K562 (cell line): Measurements from ENCODE around the gene BOLL. TPM values are rescaled to one million over a fixed set of nuclear protein-coding genes. Genes with fewer than 3 reads are reported as not detected.
A peak's percentile ranks its signal among the peaks of the same experiment; 100 is the strongest.

Experiments
- ATAC-seq: fragments of 200-7000 bp; cut with Tn5 transposase; 3 replicates; pipeline ENCODE4 v1.9.1; 2020; ENCODE audit warnings: moderate library complexity
- BruUV-seq: library from RNA; stranded (reverse); fragments of 400-500 nt; replicated peaks from 2 replicates; lab custom pipeline; 2021; lab: Mats Ljungman, UMichigan
- CTCF ChIA-PET: fragments of 300-600 bp; formaldehyde crosslinking; extraction: SDS; loops from one replicate; lab custom pipeline; 2021; ENCODE audit warnings: low intra/inter-chr PET ratio; lab: Yijun Ruan, JAX
- POLR2A ChIA-PET: fragments of 300-600, 350-650 bp; sonication (Branson Sonifier 250); formaldehyde crosslinking; extraction: SDS; loops from one replicate; lab custom pipeline; 2021; ENCODE audit warnings: antibody characterized with exemption, inconsistent platforms; lab: Yijun Ruan, JAX
- DNase-seq, 4 experiments: peaks; one replicate each; pipeline versions ENCODE4 v3.0.0 to v3.0.0-alpha.2; 2011 to 2018; ENCODE audit warnings: low spot score in 3 of 4, mixed read lengths in 3 of 4; ENCODE audit errors: extremely low read depth in 1 of 4
- FAIRE-seq: peaks from 2 replicates; lab custom pipeline; 2011; peaks lifted over from hg19 to GRCh38; lab: Jason Lieb, UNC
- H2AFZ ChIP-seq: 2 replicates; pipeline ENCODE4 v1.6.0; 2011; ENCODE audit warnings: low read depth, low read length, control low read depth, inconsistent platforms
- H3K27ac ChIP-seq: fragments of 200-600 bp; 3 replicates; pipeline ENCODE4 v1.8.0; 2011; ENCODE audit warnings: low read depth, mild to moderate bottlenecking, control low read depth, inconsistent platforms, low read length, moderate library complexity, mixed read lengths; ENCODE audit errors: extremely low read depth
- H3K27me3 ChIP-seq, 2 experiments: fragments of 300-600 bp in 1 of 2; 2 replicates in 1 of 2; 3 replicates in 1 of 2; pipeline versions ENCODE4 v1.6.0 to v1.8.0; 2011; ENCODE audit warnings: inconsistent platforms in 2 of 2, low read length in 2 of 2, mild to moderate bottlenecking in 1 of 2, mixed read lengths in 1 of 2, moderate library complexity in 1 of 2; ENCODE audit not compliant: control insufficient read depth in 2 of 2, insufficient read depth in 2 of 2
- H3K36me3 ChIP-seq: fragments of 300-600 bp; 3 replicates; pipeline ENCODE4 v1.8.0; 2011; ENCODE audit warnings: mild to moderate bottlenecking, low read length, inconsistent platforms; ENCODE audit not compliant: control insufficient read depth, insufficient read depth
- H3K4me1 ChIP-seq, 2 experiments: fragments of 200-600 bp in 1 of 2; replicated peaks in 1 of 2; 2 replicates in 1 of 2; 3 replicates in 1 of 2; pipeline versions ENCODE4 v1.5.1 to v1.8.0; 2011; ENCODE audit warnings: inconsistent platforms in 2 of 2, low read length in 2 of 2, mild to moderate bottlenecking in 1 of 2, mixed read lengths in 1 of 2, moderate library complexity in 1 of 2; ENCODE audit not compliant: control insufficient read depth in 2 of 2, insufficient read depth in 2 of 2
- H3K4me2 ChIP-seq: 2 replicates; pipeline ENCODE4 v1.6.1; 2011; ENCODE audit warnings: low read length, control low read depth, inconsistent platforms, mixed read lengths; ENCODE audit not compliant: insufficient read depth
- H3K4me3 ChIP-seq: fragments of 200-600 bp; sonication (generic), shearing (Covaris generic); 2 replicates; pipeline ENCODE4 v1.5.1; 2016; ENCODE audit warnings: control low read depth, inconsistent platforms
- H3K79me2 ChIP-seq: fragments of 200-600 bp; 3 replicates; pipeline ENCODE4 v1.8.0; 2011; ENCODE audit warnings: low read length, inconsistent platforms; ENCODE audit not compliant: control insufficient read depth, insufficient read depth
- H3K9ac ChIP-seq, 2 experiments: 2 replicates each; pipeline versions ENCODE4 v1.6.0 to v1.6.1; 2011; ENCODE audit warnings: low read depth in 2 of 2, low read length in 2 of 2, control low read depth in 1 of 2, inconsistent platforms in 1 of 2, mild to moderate bottlenecking in 1 of 2, mixed read lengths in 1 of 2; ENCODE audit not compliant: insufficient read depth in 1 of 2
- H3K9me1 ChIP-seq: one replicate; pipeline ENCODE4 v1.6.0; 2011; ENCODE audit warnings: inconsistent platforms, mild to moderate bottlenecking, low read length, moderate library complexity; ENCODE audit not compliant: control insufficient read depth, insufficient read depth
- H3K9me3 ChIP-seq: replicated peaks from 2 replicates; pipeline ENCODE4 v1.5.1; 2011; ENCODE audit warnings: low read depth, low read length, inconsistent platforms; ENCODE audit not compliant: control insufficient read depth, insufficient read depth
- H4K20me1 ChIP-seq: replicated peaks from 2 replicates; pipeline ENCODE4 v1.6.1; 2011; ENCODE audit warnings: low read length, inconsistent platforms, mixed read lengths; ENCODE audit not compliant: control insufficient read depth, insufficient read depth
- ETS2 ChIP-seq: IDR thresholded peaks from 2 replicates; pipeline ENCODE4 v1.6.1; 2016; ENCODE audit warnings: borderline replicate concordance, missing genetic modification characterization, mild to moderate bottlenecking, moderate library complexity, missing compliant biosample characterization; ENCODE audit not compliant: poor library complexity, severe bottlenecking
- GATA2 ChIP-seq: sonication (generic); formaldehyde crosslinking; IDR thresholded peaks from 2 replicates; pipeline ENCODE4 v1.4.0; 2020; ENCODE audit warnings: mild to moderate bottlenecking, missing genetic modification reagents
- MTF1 ChIP-seq: fragments of 250-450 bp; sonication (Bioruptor Pico); IDR thresholded peaks from 2 replicates; pipeline ENCODE4 v1.9.0; 2021; ENCODE audit warnings: moderate library complexity, mild to moderate bottlenecking, inconsistent platforms, borderline replicate concordance
- RCOR1 ChIP-seq, 2 experiments: IDR thresholded peaks; 2 replicates each; pipeline ENCODE4 v1.6.1; 2012; ENCODE audit warnings: low read depth in 2 of 2, low read length in 2 of 2, borderline replicate concordance in 1 of 2, improper control_type of control experiment in 1 of 2
- TARDBP ChIP-seq: fragments of 450-650 bp; IDR thresholded peaks from 2 replicates; pipeline ENCODE4 v1.6.1; 2016
- TRIM28 ChIP-seq: fragments of 450-650 bp; IDR thresholded peaks from 2 replicates; pipeline ENCODE4 v1.6.1; 2017
- ZBTB7A ChIP-seq: IDR thresholded peaks from 2 replicates; pipeline ENCODE4 v1.6.1; 2011; ENCODE audit warnings: low read depth, mild to moderate bottlenecking, low read length, moderate library complexity, borderline replicate concordance; ENCODE audit not compliant: control insufficient read depth
- ZNF766 ChIP-seq: fragments of 200-800 bp; sonication (Bioruptor generic); conservative IDR thresholded peaks from 2 replicates; pipeline ENCODE4 v1.6.1; 2016; ENCODE audit warnings: missing genetic modification characterization, missing compliant biosample characterization
- WGBS: fragments of 100-300 bp; shearing (Covaris generic); methylation state at CpG from one replicate; pipeline ENCODE4 v1.1.6; 2016; ENCODE audit warnings: low coverage, mixed read lengths; ENCODE audit not compliant: insufficient coverage; ENCODE audit errors: missing lambda C conversion rate; 5-methylcytosine and 5-hydroxymethylcytosine counted together
- in situ Hi-C: fragments of 300-500 bp; cut with MboI; formaldehyde crosslinking; loops from 4 replicates; pipeline ENCODE4 v1.15.0; 2018; ENCODE audit warnings: inconsistent platforms, mixed read lengths
- intact Hi-C: fragments of 100-400 bp; cut with micrococcal nuclease; formaldehyde crosslinking; loops from 2 replicates; pipeline ENCODE4 v1.14.2; 2022
- polyA plus RNA-seq, 8 experiments: library from polyadenylated mRNA; depleted of rRNA in 4 of 8; stranded (reverse) in 5 of 8; unstranded in 3 of 8; fragments of >200 nt; fragmentation: Nextera tagmentation in 2 of 8; fragmentation: Illumina TruSeq in 1 of 8; extraction: Ambion mirVana in 2 of 8; extraction: Trizol in 1 of 8; gene quantifications; 2 replicates each; pipeline versions ENCODE4 v1.2.1 to v1.2.3, GENCODE V29; 2011 to 2014; ENCODE audit warnings: inconsistent platforms in 1 of 8, missing spikeins in 1 of 8
- total RNA-seq, 7 experiments: library from RNA; depleted of rRNA in 6 of 7; stranded (reverse); fragments of >200 nt in 6 of 7; fragmentation: Illumina TruSeq in 2 of 7; extraction: Trizol in 2 of 7; gene quantifications; 2 replicates each; pipeline versions ENCODE4 v1.2.1 to v1.2.3, GENCODE V29; 2011 to 2021; ENCODE audit warnings: low replicate concordance in 1 of 7
- TF ChIP-seq, protein P1 (sequence below), 3 experiments: IDR thresholded peaks in 2 of 3; conservative IDR thresholded peaks in 1 of 3; 2 replicates each; pipeline ENCODE4 v1.5.1; 2011 to 2012; ENCODE audit warnings: low read length in 3 of 3, mild to moderate bottlenecking in 3 of 3, control low read depth in 2 of 3, improper control_type of control experiment in 1 of 3, inconsistent platforms in 1 of 3, low read depth in 1 of 3, mixed read lengths in 1 of 3, moderate library complexity in 1 of 3; ENCODE audit not compliant: insufficient read depth in 2 of 3
- TF ChIP-seq, protein P2 (sequence below): sonication (generic); formaldehyde crosslinking; IDR thresholded peaks from 2 replicates; pipeline ENCODE4 v1.8.0; 2022; ENCODE audit warnings: mild to moderate bottlenecking, missing genetic modification reagents
- TF ChIP-seq, protein P3 (sequence below): sonication (generic); formaldehyde crosslinking; IDR thresholded peaks from 2 replicates; pipeline ENCODE4 v1.8.0; 2022; ENCODE audit warnings: mild to moderate bottlenecking, missing genetic modification reagents

Gene BOLL
- total and polyA plus RNA-seq, 9 of the 15 experiments (the other 6 are each of a cell fraction or from before 2014, with no cell fraction given): 0.11 to 0.55 (median 0.19) TPM; not detected in 1

DNA sequence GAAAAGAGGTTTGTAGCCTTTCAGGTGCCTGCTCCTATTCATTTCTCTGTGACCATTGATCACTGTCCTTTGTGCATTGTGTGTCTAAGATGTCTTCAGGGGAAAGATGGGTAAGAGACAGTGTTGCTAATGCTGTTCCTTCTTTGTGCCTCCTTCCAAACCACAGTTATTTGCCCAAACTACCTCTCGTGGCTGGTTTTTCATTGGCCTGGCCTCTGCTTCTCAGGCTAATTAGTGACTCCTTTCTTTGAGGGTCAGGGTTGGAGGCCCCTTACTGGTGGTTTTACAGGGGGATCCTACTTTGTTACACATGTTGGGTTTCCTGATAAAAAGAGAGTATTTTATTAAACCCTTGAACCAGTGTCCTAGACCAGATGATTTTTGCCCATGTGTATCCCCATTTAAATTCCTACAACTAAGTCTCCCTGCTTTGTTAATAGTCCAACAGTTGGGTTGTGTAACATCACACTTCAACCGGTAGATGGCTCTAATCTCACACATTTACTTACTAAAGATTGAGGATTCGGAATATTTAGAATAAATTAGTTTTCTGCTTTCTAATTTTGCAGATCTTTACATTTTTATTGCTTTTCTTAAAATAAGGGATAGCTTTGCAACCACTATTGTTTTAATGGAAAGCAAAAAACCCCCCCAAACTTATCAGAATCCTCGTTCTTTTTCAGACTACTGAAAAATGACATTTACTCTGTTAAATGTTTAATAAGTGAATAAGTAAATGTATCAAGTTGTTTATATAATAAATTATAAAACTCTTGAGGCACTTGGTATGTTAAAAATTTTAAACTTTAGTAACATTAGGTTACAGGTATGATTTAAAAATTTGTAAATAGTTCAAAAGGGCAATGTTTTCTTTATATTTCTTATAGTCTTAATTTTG, 77.6 kb downstream of the BOLL start (continued):
- TF ChIP-seq, protein P1, sequence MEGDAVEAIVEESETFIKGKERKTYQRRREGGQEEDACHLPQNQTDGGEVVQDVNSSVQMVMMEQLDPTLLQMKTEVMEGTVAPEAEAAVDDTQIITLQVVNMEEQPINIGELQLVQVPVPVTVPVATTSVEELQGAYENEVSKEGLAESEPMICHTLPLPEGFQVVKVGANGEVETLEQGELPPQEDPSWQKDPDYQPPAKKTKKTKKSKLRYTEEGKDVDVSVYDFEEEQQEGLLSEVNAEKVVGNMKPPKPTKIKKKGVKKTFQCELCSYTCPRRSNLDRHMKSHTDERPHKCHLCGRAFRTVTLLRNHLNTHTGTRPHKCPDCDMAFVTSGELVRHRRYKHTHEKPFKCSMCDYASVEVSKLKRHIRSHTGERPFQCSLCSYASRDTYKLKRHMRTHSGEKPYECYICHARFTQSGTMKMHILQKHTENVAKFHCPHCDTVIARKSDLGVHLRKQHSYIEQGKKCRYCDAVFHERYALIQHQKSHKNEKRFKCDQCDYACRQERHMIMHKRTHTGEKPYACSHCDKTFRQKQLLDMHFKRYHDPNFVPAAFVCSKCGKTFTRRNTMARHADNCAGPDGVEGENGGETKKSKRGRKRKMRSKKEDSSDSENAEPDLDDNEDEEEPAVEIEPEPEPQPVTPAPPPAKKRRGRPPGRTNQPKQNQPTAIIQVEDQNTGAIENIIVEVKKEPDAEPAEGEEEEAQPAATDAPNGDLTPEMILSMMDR (IDR thresholded peaks at IDR 0.05 in 2 of 3, conservative IDR thresholded peaks at IDR 0.05 in 1 of 3; ENCODE audit: insufficient read depth in 2 of 3, low read depth in 1 of 3, low read length in 3 of 3): peak; percentile 17 to 60 (median 50); a peak in 4 of 6 replicates
- TF ChIP-seq, protein P2, sequence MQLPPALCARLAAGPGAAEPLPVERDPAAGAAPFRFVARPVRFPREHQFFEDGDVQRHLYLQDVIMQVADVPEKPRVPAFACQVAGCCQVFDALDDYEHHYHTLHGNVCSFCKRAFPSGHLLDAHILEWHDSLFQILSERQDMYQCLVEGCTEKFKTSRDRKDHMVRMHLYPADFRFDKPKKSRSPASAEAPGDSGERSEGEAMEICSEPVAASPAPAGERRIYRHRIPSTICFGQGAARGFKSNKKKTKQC (CRISPR knock-in tag): no peak
- TF ChIP-seq ZBTB7A (no peak), TRIM28 (no peak)

DNA sequence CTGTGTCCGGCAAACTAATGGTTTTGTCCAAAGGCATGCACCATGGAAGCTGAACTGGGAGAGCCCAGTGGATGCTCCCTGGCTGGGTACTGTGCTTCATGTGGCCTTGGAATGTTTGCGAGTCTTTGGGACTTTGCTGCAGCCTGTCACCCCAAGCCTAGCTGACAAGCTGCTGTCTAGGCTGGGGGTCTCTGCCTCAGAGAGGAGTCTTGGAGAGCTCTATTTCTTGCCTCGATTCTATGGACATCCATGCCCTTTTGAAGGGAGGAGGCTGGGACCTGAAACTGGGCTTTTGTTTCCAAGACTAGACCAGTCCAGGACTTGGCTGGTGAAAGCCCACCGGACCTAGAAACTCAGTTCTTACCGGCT, 78.3 kb downstream of the BOLL start:
- no peak for FAIRE-seq
- ATAC-seq: peak; percentile 9
- Histone ChIP-seq H3K9me3 (no peaks in the 10 kb centered on the region), H3K27me3 (no peaks in the 10 kb centered on the region), H4K20me1 (peaks cover 14% of the 10 kb centered on the region), H2AFZ (no peak overlapping the region), H3K4me3 (peak overlapping the region; percentile 88), H3K9ac (peak overlapping the region; percentile 52 to 95), H3K9me1 (no peaks in the 10 kb centered on the region), H3K36me3 (peaks cover 39% of the 10 kb centered on the region), H3K27ac (no peak overlapping the region; the same call in 1 of the 3 replicates), H3K79me2 (peaks cover 62% of the 10 kb centered on the region), H3K4me2 (peak overlapping the region; percentile 85), H3K4me1 (peaks cover 5 to 12% of the 10 kb centered on the region in 2 experiments; a peak in 4 of 5 replicates)
- 2% methylated on average over 5 of the region's 5 CpGs for WGBS
- in situ Hi-C loops (no loop called here), intact Hi-C loops (loop anchor here (2.0 to 10.0 kb wide), 5 partner anchors 210 to 590 kb away; partner anchors contain the start of gene HSPD1)
- DNase-seq: peak in 1 of 4 experiments; percentile 8
- ChIA-PET POLR2A (interaction anchor here (0.6 to 0.7 kb wide), 2 partner anchors 348 to 775 kb away, joined by 3 read pairs; no protein-coding TSS in a partner anchor), CTCF (interaction anchor here (1.6 kb wide), 1 partner anchor 71 kb away, joined by 6 read pairs; no protein-coding TSS in a partner anchor)
- no TSS peak for BruUV-seq
- TF ChIP-seq ETS2 (tag) (no peak), RCOR1 (IDR thresholded peaks at IDR 0.05; ENCODE audit: borderline replicate concordance in 1 of 2, low read depth in 2 of 2, low read length in 2 of 2) (no peak), TARDBP (no peak), ZNF766 (no peak), MTF1 (CRISPR knock-in tag) (no peak), GATA2 (CRISPR knock-in tag) (no peak)
- TF ChIP-seq, protein P3, sequence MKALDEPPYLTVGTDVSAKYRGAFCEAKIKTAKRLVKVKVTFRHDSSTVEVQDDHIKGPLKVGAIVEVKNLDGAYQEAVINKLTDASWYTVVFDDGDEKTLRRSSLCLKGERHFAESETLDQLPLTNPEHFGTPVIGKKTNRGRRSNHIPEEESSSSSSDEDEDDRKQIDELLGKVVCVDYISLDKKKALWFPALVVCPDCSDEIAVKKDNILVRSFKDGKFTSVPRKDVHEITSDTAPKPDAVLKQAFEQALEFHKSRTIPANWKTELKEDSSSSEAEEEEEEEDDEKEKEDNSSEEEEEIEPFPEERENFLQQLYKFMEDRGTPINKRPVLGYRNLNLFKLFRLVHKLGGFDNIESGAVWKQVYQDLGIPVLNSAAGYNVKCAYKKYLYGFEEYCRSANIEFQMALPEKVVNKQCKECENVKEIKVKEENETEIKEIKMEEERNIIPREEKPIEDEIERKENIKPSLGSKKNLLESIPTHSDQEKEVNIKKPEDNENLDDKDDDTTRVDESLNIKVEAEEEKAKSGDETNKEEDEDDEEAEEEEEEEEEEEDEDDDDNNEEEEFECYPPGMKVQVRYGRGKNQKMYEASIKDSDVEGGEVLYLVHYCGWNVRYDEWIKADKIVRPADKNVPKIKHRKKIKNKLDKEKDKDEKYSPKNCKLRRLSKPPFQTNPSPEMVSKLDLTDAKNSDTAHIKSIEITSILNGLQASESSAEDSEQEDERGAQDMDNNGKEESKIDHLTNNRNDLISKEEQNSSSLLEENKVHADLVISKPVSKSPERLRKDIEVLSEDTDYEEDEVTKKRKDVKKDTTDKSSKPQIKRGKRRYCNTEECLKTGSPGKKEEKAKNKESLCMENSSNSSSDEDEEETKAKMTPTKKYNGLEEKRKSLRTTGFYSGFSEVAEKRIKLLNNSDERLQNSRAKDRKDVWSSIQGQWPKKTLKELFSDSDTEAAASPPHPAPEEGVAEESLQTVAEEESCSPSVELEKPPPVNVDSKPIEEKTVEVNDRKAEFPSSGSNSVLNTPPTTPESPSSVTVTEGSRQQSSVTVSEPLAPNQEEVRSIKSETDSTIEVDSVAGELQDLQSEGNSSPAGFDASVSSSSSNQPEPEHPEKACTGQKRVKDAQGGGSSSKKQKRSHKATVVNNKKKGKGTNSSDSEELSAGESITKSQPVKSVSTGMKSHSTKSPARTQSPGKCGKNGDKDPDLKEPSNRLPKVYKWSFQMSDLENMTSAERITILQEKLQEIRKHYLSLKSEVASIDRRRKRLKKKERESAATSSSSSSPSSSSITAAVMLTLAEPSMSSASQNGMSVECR (CRISPR knock-in tag): no peak
